ENCODE measurements around the gene FRMPD3.
"Not testable (repeated sequence)": the region's sequence is repeated elsewhere in the genome, so short reads cannot be mapped to it uniquely, and the experiment has no call there.

The FRMPD3 gene

DNA sequence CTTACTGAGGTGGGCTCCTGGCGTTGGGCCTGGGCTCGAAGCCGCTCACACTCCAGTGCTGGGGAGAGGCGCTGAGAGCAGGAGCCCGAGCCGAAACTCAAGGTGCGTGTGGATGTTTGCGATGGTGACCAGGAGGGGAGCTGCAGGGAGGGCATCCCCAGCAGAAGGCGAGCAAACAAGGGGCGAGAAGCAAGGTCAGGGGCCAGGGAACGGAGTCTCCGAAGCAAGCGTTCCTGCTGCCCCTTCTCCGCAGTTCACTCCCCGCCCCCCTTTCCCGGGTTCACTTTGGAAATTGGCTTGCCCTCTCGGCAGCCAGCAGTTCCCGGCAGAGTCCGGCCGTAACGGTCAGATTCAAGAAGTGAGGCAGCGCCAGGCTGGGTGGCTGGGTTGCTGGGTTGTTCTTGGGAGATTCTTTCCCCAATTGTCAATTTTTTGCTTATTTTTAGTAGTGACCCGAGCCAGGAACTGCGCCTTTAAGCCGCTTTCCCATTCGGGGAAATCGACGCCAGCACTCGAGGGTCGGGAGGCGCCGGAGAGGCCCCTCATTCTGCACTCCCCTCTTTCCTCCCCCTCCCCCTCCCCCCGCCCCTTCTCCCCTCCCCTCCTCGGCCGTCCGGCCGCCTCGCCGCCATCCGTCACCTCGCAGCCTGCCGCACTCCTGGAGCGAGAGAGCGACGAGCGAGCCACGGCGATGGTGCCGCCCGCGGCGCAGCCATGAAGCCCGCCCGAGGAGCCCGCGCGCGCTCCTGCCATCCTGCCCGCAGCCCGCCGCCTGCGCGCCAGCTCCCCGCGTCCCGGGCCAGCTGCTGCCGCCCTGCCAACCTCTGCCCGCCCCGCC is at the start of gene FRMPD3:
FRMPD3 (plus strand) TSS at position 655 of the 838 bp plus-strand sequence. CDS start 76,937 bp downstream, outside the sequence.
- FAIRE-seq: no peak

DNA sequence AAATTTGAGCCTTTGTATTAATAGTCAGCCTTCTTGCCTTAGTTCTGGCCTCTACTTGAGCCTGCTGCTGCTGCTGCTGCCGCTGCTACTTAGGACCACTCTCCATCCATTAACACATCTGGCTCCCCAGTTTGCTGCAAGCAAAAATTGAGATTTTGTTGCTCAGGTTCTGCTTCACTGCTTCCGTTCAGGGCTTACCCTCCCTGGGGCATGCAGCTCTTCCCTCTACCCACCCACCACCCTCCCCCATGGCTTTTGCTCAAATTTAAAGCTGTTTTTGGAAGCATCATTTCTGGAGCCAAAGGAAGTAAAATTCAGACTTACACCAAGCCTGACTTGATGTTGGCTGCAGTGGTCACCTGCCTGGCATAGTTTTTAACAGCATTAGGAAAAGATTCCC is 28.9 kb upstream of the FRMPD3 start:
- no peak for FAIRE-seq

DNA sequence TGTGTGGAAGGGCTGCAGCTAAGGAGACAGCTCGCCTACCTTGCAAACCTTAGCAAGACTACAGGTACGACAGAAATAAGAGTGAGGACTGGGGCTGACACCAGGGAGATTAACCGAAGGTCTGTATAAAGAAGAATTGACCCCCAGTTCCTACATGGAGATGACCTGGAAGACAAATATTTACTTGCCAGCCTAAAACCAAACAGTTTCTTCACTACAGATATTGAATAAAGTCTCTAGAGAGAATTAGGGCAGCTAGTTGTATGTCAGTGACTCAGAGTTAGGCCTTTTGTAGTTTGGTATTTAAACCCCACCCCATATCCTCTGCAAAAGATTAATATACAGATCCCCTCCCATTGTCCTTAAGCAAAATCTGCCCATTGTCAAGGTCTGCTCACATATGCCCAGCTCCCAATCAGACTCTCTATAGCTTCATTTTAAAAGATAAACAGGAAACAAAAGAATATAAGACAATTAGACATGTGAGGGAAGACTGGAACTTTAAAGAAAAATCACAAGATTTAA is 28.1 kb upstream of the FRMPD3 start:
- no peak for FAIRE-seq

DNA sequence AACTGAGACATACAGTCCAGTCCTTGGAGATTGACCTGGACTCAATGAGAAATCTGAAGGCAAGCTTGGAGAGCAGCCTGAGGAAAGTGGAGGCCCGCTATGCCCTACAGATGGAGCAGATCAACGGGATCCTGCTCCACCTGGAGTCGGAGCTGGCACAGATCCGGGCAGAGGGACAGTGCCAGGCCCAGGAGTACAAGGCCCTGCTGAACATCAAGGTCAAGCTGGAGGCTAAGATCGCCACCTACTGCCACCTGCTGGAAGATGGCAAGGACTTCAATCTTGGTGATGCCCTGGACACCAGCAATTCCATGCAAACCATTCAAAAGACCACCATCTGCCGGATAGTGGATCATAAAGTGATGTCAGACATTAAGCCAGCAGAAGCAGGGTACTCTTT is 20.4 kb upstream of the FRMPD3 start:
- no peak for FAIRE-seq

DNA sequence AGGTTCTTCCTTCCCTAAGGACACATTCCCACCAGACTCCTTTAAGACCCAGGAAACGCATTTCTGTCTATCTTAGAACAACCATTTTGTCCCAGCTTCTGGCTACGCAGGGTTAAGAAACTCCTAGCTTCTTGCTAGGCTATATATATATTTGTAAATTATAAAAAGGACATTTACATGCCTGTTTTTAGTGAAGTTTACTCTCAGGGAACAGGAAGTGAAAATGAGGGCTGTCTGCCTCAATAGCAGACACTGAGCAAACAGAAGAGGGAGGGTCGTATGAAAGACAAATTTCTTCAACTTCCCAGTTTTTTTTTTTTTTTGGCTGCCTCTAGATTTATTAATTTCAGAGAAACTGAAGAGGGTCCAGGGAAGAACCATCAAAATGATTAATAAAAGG is 9.3 kb upstream of the FRMPD3 start:
- no peak for FAIRE-seq

DNA sequence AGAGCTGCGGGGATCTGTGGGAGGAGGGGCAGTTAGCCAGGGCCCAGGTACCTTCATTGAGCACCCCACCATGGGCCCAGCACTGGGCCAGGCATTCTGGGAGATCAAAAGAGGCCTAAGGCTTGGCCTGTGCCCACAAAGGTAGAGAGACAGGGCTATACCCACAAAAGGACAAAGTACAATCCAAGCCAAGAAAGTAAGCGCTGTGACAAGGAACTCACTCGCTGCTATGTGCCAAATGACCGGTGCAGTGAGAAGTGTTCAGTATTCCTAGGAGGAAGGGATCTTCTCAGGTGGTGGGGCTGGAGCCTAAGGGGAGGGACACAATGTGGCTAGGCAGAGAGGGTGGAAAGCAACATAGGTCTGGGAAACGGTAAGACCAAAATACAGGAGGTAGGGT is 8.8 kb upstream of the FRMPD3 start:
- FAIRE-seq: no peak

DNA sequence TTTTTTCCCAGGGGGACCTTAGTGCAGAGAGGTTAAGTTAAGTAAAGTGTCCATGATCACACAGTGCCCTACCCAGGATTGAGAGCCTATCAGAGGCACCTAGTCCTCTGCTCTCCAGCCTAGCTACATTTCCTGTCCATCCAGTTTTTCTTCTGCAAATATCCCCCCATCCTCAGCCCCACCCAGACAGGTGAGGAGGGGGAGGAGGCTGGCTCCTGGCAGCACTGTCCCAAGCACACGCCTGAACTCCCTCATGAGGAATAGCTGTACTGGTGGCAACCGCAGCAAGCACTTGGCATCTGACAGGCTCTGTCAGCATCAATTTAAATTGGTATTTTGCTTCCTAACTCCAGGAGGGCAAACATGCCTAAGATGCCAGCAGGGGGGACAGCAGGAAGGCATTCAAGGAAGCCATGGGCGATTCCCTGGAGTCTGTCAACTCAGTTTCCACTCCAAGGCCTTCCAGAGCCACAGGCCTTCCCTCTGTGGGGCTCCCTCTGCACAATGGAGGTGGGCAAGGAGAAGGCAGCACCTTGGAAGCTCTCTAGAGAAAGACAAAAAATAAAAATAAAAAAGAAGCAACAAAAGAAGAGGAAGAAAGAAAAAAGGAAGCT is 6.4 kb upstream of the FRMPD3 start:
- no peak for FAIRE-seq

DNA sequence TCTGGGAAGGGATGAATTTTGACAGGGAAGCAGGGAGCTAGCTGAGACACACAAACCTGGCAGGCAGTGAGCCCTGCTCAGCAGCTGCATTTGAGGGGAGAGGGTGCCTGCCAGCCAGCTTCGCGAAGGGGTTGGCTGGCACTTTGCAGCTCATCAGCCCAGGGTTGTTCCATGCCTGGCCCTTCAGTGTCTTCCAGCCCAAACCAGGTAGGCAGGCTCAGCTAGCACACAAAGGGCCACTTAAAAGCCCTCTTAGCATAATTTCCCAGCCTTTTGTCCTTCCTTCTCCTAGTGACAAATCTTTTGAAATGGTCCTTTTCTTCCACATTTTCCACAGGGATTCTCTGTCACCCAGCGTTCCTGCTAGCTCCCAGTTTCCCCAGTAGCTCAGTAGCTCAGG is 4.3 kb upstream of the FRMPD3 start:
- no peak for FAIRE-seq

DNA sequence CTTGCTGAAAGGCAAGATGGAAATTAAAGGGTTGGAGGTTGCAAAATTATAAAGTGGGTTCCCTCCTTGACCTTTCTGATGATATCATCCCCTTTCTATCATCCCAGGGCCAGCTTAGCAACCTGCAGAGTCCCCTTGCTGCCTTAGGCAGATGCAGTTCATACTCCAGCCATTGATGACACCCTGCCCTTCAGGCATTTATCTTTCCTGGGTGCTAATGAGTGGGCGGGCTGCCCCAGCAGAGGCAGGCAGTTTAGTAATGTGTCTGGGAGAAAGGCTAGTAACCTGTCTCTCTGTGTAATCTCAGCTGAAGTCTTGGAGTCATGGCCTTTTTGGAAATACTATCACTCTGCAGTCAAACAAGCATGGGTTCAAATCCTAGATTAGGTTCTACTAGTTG is 3.8 kb upstream of the FRMPD3 start:
- FAIRE-seq: no peak

DNA sequence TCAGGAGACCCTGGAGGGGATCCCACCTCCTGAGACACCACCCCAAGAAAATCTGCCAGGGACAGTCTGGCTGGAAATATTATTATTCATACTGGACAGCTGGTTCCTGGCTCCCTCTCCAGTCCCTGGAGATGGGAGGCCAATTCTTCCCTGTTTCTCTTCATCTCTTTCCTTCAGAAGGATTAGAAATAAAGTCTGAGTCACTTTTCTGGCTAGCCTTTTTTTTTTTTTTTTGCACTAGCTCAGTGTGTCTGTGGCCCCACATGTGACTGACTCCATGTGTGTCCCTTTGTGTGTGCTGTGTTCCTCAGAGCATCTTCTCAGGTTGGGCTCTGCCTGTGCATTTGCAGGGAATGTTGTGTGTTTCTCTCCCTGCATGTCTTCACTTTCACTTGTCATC is 1.8 kb upstream of the FRMPD3 start:
- no peak for FAIRE-seq

DNA sequence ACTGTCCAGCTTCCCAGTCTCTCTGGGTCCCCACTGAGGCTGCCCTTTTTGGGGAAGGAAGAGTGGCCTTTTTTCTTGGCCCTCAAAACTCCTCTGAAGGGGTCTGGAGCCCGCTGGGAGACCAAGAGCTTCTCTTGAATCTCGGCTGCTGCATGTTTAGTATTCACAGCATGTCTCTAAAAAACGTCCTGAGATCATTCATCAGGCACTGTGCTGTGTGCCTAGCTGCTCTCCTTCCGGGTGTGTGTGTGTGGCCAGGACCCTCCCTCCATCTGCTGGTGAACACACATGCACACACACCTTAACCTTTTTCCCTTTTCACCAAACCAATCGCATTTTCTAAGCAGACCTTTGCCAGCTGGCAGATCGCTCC is 841 bp upstream of the FRMPD3 start:
- no peak for FAIRE-seq

DNA sequence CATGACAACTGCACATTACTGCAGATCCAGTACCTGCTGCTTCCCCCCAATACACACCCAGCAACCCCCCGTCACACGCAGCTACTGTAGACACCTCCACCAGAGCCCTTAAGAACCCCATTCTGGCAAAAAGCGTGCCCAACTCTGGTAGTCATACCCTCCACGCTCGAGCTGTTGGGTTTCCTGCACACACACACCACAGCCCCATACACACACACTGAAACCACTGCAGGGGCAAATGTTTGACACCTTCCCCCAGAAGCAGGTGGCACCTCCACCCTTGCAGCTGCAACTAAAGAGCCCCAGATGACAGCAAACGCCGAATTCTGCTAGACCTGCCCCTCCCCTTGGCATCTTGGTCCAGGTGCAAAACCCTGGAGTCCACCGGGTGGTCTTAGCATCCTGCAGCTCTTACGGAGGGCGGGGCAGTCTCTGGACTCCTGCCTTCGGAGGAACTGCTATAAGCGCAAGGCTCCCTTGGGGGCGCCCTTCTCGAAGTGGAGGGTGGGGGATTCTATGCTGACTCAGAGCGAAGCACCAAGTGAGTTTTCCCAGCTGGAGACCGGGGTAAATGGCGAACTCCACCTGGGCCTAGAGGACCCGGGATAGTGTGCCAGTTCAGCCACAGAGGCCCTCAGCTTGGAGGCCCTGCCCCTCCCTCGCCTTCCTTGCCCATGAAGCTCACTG is 1.5 kb downstream of the FRMPD3 start:
- no peak for FAIRE-seq

DNA sequence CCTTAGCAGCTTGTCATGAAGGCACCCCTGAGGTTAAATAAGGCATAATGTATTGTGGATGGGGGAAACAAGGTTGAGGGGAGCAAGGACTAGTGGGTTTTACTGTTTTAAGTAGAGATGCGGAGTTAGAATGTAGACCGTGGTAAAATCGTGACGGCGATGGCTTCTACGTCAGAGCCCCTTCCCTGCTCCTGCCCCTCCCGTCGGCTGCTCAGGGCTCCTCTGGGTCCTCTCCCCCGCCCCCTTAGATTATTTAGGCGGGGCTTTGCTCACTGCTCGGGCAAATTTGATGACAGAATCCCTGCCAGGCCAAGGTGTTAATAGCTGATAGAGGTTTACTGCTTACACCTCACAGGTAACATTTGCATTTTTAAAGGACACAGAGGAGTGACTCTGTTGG is 2.3 kb downstream of the FRMPD3 start:
- no peak for FAIRE-seq

DNA sequence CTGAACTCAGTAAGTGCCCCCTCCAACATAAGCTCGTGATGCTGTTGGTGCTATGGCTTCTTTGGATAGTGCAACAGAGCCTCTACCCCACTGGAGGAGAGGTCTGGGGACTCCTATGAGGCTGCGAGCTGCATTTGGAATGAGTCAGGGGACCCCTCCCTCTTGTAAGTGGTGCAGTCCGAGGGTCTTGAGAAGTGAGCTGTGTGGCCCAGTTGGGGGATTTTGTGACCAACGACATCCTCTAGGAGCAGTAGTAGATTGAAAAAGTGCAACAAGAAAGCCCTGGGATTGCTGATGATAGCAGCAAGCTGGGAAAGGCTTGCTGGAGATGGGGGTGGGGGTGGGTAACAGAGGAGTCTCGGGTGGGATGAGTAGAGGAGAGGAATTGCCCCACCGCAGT is 3.1 kb downstream of the FRMPD3 start:
- FAIRE-seq: no peak

DNA sequence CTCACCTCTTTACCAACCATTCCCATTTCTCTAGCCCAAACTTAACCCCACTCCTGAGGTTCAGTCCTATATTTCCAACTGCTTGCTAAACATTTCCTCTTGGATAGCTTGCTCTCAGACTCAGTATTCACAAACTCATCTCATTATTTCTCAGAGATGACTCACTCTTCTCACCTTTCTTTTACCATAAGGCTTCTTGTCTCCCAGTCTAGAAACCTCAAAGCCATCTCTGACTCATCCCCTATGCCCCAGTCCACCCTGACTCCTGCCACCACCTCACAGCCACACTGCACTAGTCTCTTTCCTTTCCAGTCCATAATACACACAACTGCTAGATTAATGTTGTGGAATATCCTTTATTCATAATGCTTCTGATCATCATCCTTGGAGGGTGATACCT is 4.8 kb downstream of the FRMPD3 start:
- FAIRE-seq: no peak

DNA sequence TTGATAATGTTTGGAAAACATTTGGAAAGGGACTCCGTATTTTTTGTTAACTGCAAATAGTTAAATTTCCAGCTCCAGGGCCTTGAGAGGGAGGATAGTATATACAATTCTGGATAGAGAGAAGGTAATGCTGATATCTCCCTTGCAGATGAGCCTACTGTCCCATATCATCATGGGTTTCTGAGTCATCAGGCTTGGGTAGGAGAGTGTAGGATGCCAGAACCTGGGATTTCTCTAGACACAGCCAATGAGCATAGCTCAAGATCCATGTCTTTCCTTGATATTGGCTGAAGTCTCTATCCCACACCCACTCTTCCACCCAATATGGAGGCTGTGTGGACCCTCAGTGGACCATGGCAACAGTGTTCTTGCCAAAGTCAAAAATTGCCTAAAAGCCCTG is 7.8 kb downstream of the FRMPD3 start:
- FAIRE-seq: no peak

DNA sequence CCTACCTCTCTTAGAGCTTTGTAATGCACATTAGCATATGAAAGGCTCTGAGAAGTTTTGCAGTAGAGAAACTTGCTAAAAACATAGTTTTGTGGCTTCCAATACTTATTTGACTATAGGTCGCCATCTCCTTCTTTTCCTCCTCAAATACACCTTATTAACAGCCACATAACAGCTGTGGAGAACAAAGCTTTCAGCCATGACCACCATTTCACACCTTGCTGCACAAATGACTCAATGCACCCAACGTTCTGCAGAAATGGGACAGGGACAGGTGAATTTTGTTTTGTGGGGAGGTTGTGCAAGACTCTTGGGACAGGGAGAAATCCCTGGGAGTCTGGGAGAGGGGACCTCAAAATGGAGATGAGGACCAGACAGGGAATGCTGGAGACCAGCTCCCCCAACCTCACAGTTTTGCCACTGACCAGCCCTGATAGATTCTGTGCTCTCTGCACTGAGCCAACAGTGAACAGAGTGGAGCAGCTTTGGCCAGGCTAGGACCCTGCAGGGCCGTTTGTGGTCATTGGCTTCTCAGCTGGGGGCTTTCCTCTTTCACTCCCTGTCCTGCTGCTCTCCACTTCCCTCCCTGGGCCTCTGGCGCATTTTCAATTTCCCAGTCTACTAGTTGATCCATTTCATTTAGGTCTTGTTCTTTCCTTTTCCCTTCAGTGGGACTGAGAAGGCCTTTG is 16.6 kb downstream of the FRMPD3 start:
- no peak for FAIRE-seq

DNA sequence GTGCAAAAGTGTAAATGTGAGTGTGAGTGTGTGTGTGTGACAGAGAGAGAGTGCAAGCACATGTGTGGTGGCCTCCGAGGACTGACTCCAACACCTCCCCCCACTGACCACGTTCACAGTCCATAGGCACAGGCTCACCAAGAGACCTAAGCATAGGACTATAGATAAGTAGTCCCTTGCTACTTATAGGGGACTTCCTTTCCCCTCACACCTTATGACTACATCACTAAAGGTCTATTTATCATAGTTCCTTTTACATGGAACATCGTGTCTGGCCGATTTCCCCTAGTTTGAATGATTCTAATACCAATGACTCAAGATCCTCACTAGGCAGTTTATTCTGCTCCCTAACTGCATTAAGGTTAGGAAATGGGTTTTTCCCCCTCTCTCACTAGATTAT is 17.8 kb downstream of the FRMPD3 start:
- FAIRE-seq: no peak

DNA sequence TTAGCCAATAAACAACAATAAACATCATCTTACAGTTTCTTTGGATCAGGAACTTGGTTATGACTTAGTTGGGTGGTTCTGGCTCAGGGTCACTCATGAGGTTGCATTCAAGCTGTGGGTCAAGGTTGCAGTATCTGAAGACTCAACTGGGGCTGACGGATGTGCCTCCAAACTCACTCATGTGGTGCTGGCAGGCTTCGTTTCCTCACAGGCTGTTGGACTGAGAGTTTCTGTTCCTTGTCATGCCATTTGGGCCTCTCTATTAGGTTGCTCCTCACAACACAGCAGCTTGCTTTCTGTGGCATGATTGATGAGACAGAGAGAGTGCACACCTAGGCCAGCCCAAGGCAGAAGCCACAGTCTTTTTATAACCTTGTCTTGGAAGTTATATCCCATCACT is 20.7 kb downstream of the FRMPD3 start:
- no peak for FAIRE-seq

DNA sequence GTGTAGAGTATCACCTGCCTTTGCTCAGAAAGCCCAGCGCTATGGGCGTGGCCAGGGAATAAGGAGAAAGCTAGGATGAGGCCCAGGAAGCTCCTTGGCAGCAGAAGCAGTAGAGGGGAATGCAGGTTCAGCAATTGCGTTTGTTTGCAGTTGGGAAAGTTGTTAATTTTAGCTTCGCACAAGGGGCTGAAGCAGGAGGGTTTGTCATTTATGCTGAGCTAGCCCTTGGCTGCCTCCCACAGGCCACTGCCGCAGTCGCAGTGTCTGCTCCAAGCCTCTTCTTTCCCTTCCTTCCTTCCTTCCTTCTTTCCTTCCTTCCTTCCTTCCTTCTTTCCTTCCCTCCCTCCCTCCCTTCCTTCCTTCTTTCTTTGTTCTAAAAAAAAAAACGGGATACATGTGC is 21.5 kb downstream of the FRMPD3 start:
- FAIRE-seq: no peak

DNA sequence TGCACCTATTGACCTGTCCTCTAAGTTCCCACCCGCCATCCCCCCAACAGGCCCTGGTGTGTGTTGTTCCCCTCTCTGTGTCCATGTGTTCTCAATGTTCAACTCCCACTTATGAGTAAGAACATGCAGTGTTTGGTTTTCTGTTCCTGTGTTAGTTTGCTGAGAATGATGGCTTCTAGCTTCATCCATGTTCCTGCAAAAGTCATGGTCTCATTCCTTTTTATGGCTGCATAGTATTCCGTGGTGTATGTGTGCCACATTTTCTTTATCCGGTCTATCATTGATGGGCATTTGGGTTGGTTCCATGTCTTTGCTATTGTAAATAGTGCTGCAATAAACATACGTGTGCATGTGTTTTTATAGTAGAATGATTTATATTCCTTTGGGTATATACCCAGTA is 22.0 kb downstream of the FRMPD3 start:
- FAIRE-seq: not testable (repeated sequence)

DNA sequence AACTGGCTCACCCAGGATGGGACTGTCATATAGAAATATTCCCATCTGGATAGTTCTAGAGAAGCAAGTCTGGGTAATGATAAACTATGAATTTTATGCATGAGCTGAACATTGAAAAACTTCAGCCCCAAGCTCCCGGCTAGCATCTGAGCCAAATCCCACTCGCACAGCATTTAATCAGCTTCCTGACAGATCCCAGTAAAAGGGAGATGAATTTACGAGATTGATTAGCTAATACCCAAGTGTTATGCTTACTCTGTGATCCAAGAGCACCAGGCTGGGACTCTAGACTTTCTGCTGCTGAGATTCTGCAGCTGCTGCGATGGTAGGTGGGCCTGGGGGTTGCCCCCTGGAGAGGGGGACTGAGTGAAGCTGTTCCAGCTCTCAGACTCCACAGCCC is 28.0 kb downstream of the FRMPD3 start:
- no peak for FAIRE-seq

DNA sequence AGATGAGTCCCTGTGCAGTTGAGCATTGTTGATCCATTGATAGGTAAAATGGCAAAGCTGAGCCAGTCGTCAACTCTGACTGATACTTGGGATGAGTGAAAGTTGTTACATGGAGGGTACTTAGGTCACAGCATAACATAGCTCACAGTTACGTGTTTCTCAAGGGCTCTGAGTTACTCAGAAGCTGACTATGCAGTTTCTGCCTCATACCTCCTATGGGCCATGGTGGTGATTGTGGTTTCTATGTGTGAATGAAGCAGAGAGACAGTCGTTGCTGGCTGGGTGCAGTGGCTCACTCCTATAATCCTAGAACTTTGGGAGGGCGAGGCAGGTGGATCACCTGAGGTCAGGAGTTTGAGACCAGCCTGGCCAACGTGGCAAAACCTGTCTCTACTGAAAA is 30.8 kb downstream of the FRMPD3 start:
- FAIRE-seq: no peak
